BJ (cell line): ENCODE results near the gene FAM236C. TPM values are rescaled to one million over a fixed set of nuclear protein-coding genes. Genes with fewer than 3 reads are reported as not detected.

Experiments
- polyA plus RNA-seq: library from polyadenylated mRNA; depleted of rRNA; stranded (reverse); fragments of >200 nt; gene quantifications from 2 replicates; pipeline ENCODE4 v1.2.3, GENCODE V29; 2011; rRNA removed

Gene FAM236C
- polyA plus RNA-seq, 1 experiment, result not detected

Other genes starting within 250 kb of the FAM236C start
- 1.5 and 2.2 TPM in 2 replicates for gene PHKA1, start 198.3 kb upstream of the FAM236C start, polyA plus RNA-seq
- gene DMRTC1B, start 135.7 kb upstream of the FAM236C start, polyA plus RNA-seq, result not detected in 2 replicates
- gene FAM236B, start 130.0 kb upstream of the FAM236C start, polyA plus RNA-seq, result not detected in 2 replicates
- not detected in 2 replicates for gene FAM236D, start 104.4 kb upstream of the FAM236C start, polyA plus RNA-seq
- not detected in 2 replicates for gene FAM236A, start 25.6 kb downstream of the FAM236C start, polyA plus RNA-seq
- gene DMRTC1, start 31.2 kb downstream of the FAM236C start, polyA plus RNA-seq, result not detected in 2 replicates
- gene PABPC1L2B, start 90.3 kb downstream of the FAM236C start, polyA plus RNA-seq, result not detected in 2 replicates
- gene PABPC1L2A, start 166.9 kb downstream of the FAM236C start, polyA plus RNA-seq, result not detected in 2 replicates